SK-N-SH (cell line): ENCODE data around the gene TCHP. TPM values are rescaled to one million over a fixed set of nuclear protein-coding genes. Genes with fewer than 3 reads are reported as not detected.
"Not testable (repeated sequence)": the region's sequence is repeated elsewhere in the genome, so short reads cannot be mapped to it uniquely, and the experiment has no call there.

Experiments
- CTCF ChIA-PET: fragments of 300-600, 350-600 bp; formaldehyde crosslinking; extraction: SDS; loops from one replicate; lab custom pipeline; 2021; lab: Yijun Ruan, JAX
- POLR2A ChIA-PET: fragments of 350-600 bp; sonication (Branson Sonifier 250); formaldehyde crosslinking; extraction: SDS; loops from one replicate; lab custom pipeline; 2020; ENCODE audit warnings: antibody characterized with exemption, inconsistent platforms; lab: Yijun Ruan, JAX
- DNase-seq: peaks from one replicate; pipeline ENCODE4 v3.0.0; 2012
- H2AFZ ChIP-seq: fragments of 200-600 bp; sonication (generic); 2 replicates; pipeline ENCODE4 v1.8.1; 2016; ENCODE audit warnings: antibody characterized with exemption, mild to moderate bottlenecking, low read depth
- H3F3A ChIP-seq: fragments of 200-600 bp; sonication (generic); replicated peaks from 2 replicates; pipeline ENCODE3; 2016; ENCODE audit warnings: antibody characterized with exemption, mild to moderate bottlenecking; ENCODE audit not compliant: insufficient read depth
- H3K27ac ChIP-seq, 2 experiments: fragments of 200-500 bp in 1 of 2; fragments of 200-600 bp in 1 of 2; sonication (Bioruptor generic) in 1 of 2; sonication (generic), shearing (Covaris generic) in 1 of 2; 2 replicates each; pipeline versions ENCODE4 v1.5.1 to v1.6.1; 2014 to 2016; ENCODE audit warnings: low read depth in 2 of 2, inconsistent platforms in 1 of 2, low read length in 1 of 2, mild to moderate bottlenecking in 1 of 2, mixed read lengths in 1 of 2
- H3K27me3 ChIP-seq: fragments of 200-600 bp; sonication (generic), shearing (Covaris generic); 2 replicates; pipeline ENCODE4 v1.6.1; 2016; ENCODE audit warnings: mixed run types; ENCODE audit not compliant: insufficient read depth
- H3K36me3 ChIP-seq, 2 experiments: fragments of 200-500 bp in 1 of 2; fragments of 200-600 bp in 1 of 2; sonication (Bioruptor generic) in 1 of 2; sonication (generic) in 1 of 2; replicated peaks in 1 of 2; 2 replicates each; pipeline versions ENCODE3 to v1.5.1; 2014 to 2016; ENCODE audit warnings: low read length in 1 of 2, mild to moderate bottlenecking in 1 of 2; ENCODE audit not compliant: insufficient read depth in 2 of 2, control insufficient read depth in 1 of 2
- H3K4me1 ChIP-seq, 2 experiments: fragments of 200-500 bp in 1 of 2; fragments of 200-600 bp in 1 of 2; sonication (Bioruptor generic) in 1 of 2; sonication (generic), shearing (Covaris generic) in 1 of 2; 2 replicates each; pipeline versions ENCODE4 v1.5.1 to v1.6.1; 2014 to 2016; ENCODE audit warnings: low read depth in 1 of 2, low read length in 1 of 2, mixed run types in 1 of 2; ENCODE audit not compliant: insufficient read depth in 2 of 2, control insufficient read depth in 1 of 2
- H3K4me2 ChIP-seq: fragments of 200-600 bp; sonication (generic), shearing (Covaris generic); 2 replicates; pipeline ENCODE4 v1.6.1; 2017; ENCODE audit warnings: mixed run types
- H3K4me3 ChIP-seq, 2 experiments: fragments of 200-500 bp in 1 of 2; fragments of 200-600 bp in 1 of 2; sonication (Bioruptor generic) in 1 of 2; sonication (generic), shearing (Covaris generic) in 1 of 2; 2 replicates each; pipeline versions ENCODE4 v1.5.1 to v1.8.1; 2014 to 2016; ENCODE audit warnings: low read depth in 2 of 2, inconsistent platforms in 1 of 2, low read length in 1 of 2, mild to moderate bottlenecking in 1 of 2, mixed read lengths in 1 of 2, moderate library complexity in 1 of 2
- H3K79me2 ChIP-seq: fragments of 200-600 bp; sonication (generic); 2 replicates; pipeline ENCODE4 v1.8.1; 2017; ENCODE audit warnings: mild to moderate bottlenecking; ENCODE audit not compliant: insufficient read depth
- H3K9ac ChIP-seq: fragments of 200-600 bp; sonication (generic); 2 replicates; pipeline ENCODE4 v1.6.1; 2017; ENCODE audit warnings: mixed run types
- H3K9me2 ChIP-seq: fragments of 200-600 bp; sonication (generic); 2 replicates; pipeline ENCODE4 v1.6.1; 2017; ENCODE audit warnings: mixed run types
- H3K9me3 ChIP-seq: fragments of 200-600 bp; sonication (generic); 2 replicates; pipeline ENCODE4 v1.6.1; 2017; ENCODE audit warnings: mixed run types, mild to moderate bottlenecking, moderate library complexity
- H4K20me1 ChIP-seq: fragments of 200-600 bp; sonication (generic); 2 replicates; pipeline ENCODE4 v1.6.1; 2017; ENCODE audit warnings: mild to moderate bottlenecking, mixed run types; ENCODE audit not compliant: insufficient read depth
- EP300 ChIP-seq, 2 experiments: IDR thresholded peaks; 2 replicates each; pipeline versions ENCODE4 v1.4.0 to v1.6.1; 2012; ENCODE audit warnings: borderline replicate concordance in 1 of 2, low read depth in 1 of 2, low read length in 1 of 2
- GABPA ChIP-seq: IDR thresholded peaks from 2 replicates; pipeline ENCODE4 v1.4.0; 2012; ENCODE audit warnings: low read depth, mild to moderate bottlenecking
- MEF2A ChIP-seq: IDR thresholded peaks from 2 replicates; pipeline ENCODE4 v1.4.0; 2012; ENCODE audit warnings: low read depth, borderline replicate concordance
- MXI1 ChIP-seq: IDR thresholded peaks from 2 replicates; pipeline ENCODE4 v1.6.1; 2012; ENCODE audit warnings: mild to moderate bottlenecking, low read depth, low read length, improper control_type of control experiment
- NFIC ChIP-seq: IDR thresholded peaks from 2 replicates; pipeline ENCODE4 v1.4.0; 2012; ENCODE audit warnings: borderline replicate concordance
- PBX3 ChIP-seq: IDR thresholded peaks from 2 replicates; pipeline ENCODE4; 2012
- POLR2AphosphoS5 ChIP-seq: IDR thresholded peaks from 2 replicates; pipeline ENCODE4 v1.6.1; 2012; ENCODE audit warnings: low read depth, low read length
- RAD21 ChIP-seq: IDR thresholded peaks from 2 replicates; pipeline ENCODE4 v1.6.1; 2012; ENCODE audit warnings: mild to moderate bottlenecking, low read length
- SMC3 ChIP-seq: IDR thresholded peaks from 2 replicates; pipeline ENCODE4 v1.6.1; 2012; ENCODE audit warnings: low read depth, low read length, improper control_type of control experiment
- TAF1 ChIP-seq: IDR thresholded peaks from 2 replicates; pipeline ENCODE4 v1.6.1; 2012; ENCODE audit warnings: low read depth, mild to moderate bottlenecking, low read length, moderate library complexity, borderline replicate concordance
- USF1 ChIP-seq: IDR thresholded peaks from 2 replicates; pipeline ENCODE4 v1.4.0; 2012; ENCODE audit warnings: low read depth, borderline replicate concordance
- WGBS: methylation state at CpG from one replicate; pipeline ENCODE4 v1.1.6; 2017; ENCODE audit warnings: low lambda C conversion rate; 5-methylcytosine and 5-hydroxymethylcytosine counted together
- polyA plus RNA-seq, 3 experiments: library from polyadenylated mRNA; depleted of rRNA; stranded (reverse); fragments of >200 nt; gene quantifications; 2 replicates each; pipeline ENCODE4 v1.2.3, GENCODE V29; 2012
- TF ChIP-seq, protein P1 (sequence below): IDR thresholded peaks from 2 replicates; pipeline ENCODE4 v1.4.0; 2012; ENCODE audit warnings: low read depth, borderline replicate concordance

TCHP gene
- polyA plus RNA-seq, 1 of the 3 experiments (the other 2 are of a cell fraction), result 37.3 TPM

- no peak for TF ChIP-seq EP300 (IDR thresholded peaks at IDR 0.05; ENCODE audit: borderline replicate concordance in 1 of 2, low read depth in 1 of 2, low read length in 1 of 2)
- TF ChIP-seq NFIC, result no peak
- TF ChIP-seq, protein P1, sequence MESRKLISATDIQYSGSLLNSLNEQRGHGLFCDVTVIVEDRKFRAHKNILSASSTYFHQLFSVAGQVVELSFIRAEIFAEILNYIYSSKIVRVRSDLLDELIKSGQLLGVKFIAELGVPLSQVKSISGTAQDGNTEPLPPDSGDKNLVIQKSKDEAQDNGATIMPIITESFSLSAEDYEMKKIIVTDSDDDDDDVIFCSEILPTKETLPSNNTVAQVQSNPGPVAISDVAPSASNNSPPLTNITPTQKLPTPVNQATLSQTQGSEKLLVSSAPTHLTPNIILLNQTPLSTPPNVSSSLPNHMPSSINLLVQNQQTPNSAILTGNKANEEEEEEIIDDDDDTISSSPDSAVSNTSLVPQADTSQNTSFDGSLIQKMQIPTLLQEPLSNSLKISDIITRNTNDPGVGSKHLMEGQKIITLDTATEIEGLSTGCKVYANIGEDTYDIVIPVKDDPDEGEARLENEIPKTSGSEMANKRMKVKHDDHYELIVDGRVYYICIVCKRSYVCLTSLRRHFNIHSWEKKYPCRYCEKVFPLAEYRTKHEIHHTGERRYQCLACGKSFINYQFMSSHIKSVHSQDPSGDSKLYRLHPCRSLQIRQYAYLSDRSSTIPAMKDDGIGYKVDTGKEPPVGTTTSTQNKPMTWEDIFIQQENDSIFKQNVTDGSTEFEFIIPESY, result no peak
- peak; percentile 59 for TF ChIP-seq TAF1
- TF ChIP-seq MEF2A, result no peak
- TF ChIP-seq GABPA, result no peak
- peak; percentile 76; the same call in 1 of the 2 replicates for TF ChIP-seq POLR2AphosphoS5
- peak; percentile 51 for TF ChIP-seq RAD21
- peak; percentile 87 for TF ChIP-seq MXI1
- TF ChIP-seq SMC3, result no peak
- TF ChIP-seq USF1, result peak; percentile 18; the same call in 1 of the 2 replicates
- no peak for TF ChIP-seq PBX3
- TF ChIP-seq, all 33 proteins: peak for 14
Observed at GRCh38 chr12:109899783-109900751, at the start of gene TCHP (continued).

- H3K27me3 ChIP-seq, H3K4me2 ChIP-seq, H4K20me1 ChIP-seq, H3K27ac ChIP-seq, H3K4me1 ChIP-seq, DNase-seq, H3K4me3 ChIP-seq, H3K79me2 ChIP-seq, H3K9me3 ChIP-seq, H3K9me2 ChIP-seq, H2AFZ ChIP-seq, H3K36me3 ChIP-seq, POLR2A ChIA-PET, H3K9ac ChIP-seq: not testable (repeated sequence)
- 91% methylated on average over 6 of the region's 6 CpGs for WGBS
- peaks cover 15% of the 10 kb centered on the region for H3F3A ChIP-seq
- CTCF ChIA-PET, result interaction anchor here (0.6 to 4.6 kb wide), 4 partner anchors 12 to 552 kb away, joined by 3 to 43 read pairs (median 14); no protein-coding TSS in a partner anchor
Observed at GRCh38 chr12:109850518-109850917, 49.6 kb upstream of the TCHP start.
